ENCODE results near the gene KTN1.

DNA sequence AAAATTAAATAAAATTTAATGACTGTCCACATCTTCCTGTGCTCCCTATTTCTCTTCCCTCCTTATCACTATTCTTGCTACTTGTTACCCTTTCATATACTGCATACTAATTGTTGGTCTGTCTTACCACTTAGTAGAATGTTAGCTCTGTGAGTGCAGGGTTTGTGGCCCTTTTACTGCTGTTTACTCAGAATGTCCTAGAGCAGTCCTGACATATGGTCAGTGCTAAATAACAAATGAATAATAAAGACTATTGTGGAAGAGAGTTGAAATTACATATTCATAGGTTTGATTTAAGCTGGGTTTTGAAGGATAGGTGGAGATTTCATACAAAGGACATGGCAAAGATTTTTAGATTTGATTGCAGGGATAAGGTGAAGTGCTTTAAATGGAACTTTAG, 24.5 kb downstream of the KTN1 start:
- TF ChIP-seq, protein P1, sequence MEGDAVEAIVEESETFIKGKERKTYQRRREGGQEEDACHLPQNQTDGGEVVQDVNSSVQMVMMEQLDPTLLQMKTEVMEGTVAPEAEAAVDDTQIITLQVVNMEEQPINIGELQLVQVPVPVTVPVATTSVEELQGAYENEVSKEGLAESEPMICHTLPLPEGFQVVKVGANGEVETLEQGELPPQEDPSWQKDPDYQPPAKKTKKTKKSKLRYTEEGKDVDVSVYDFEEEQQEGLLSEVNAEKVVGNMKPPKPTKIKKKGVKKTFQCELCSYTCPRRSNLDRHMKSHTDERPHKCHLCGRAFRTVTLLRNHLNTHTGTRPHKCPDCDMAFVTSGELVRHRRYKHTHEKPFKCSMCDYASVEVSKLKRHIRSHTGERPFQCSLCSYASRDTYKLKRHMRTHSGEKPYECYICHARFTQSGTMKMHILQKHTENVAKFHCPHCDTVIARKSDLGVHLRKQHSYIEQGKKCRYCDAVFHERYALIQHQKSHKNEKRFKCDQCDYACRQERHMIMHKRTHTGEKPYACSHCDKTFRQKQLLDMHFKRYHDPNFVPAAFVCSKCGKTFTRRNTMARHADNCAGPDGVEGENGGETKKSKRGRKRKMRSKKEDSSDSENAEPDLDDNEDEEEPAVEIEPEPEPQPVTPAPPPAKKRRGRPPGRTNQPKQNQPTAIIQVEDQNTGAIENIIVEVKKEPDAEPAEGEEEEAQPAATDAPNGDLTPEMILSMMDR (IDR thresholded peaks at IDR 0.05; ENCODE audit: poor library complexity) = no peak
- no peak for TF ChIP-seq EZH2 (IDR thresholded peaks at IDR 0.05; ENCODE audit: borderline replicate concordance)
- TF ChIP-seq EZH2phosphoT487 (IDR thresholded peaks at IDR 0.05; ENCODE audit: low read depth, severe bottlenecking, unreplicated experiment) = no peak

Measured in hepatocyte (in vitro differentiated cells).